Ovary (tissue), 3 donors: ENCODE results near the gene NEUROD4.
"Not testable (repeated sequence)": the region's sequence is repeated elsewhere in the genome, so short reads cannot be mapped to it uniquely, and the experiment has no call there.

ENCODE experiments used
- CTCF ChIP-seq, 3 donors: fragments of 450-650 bp in 2 of 3; fragments of 200-600 bp in 1 of 3; IDR thresholded peaks; one replicate each; pipeline versions ENCODE4 v1.5.1 to v1.8.0; 2016 to 2022; ENCODE audit warnings: antibody characterized with exemption in 3 of 3, mild to moderate bottlenecking in 1 of 3
- EP300 ChIP-seq: sonication (generic); formaldehyde crosslinking; IDR thresholded peaks from one replicate; pipeline ENCODE4 v1.6.1; 2017; ENCODE audit warnings: antibody characterized with exemption
- POLR2A ChIP-seq: fragments of 450-650 bp; IDR thresholded peaks from one replicate; pipeline ENCODE4 v1.6.1; 2017; ENCODE audit warnings: antibody characterized with exemption, mild to moderate bottlenecking, moderate library complexity
- donor health status: DM: no; HTN: no; CAD: no.

GRCh38 chr12:54986773-54987172 lies 33.0 kb upstream of the NEUROD4 start:
- not testable (repeated sequence) for TF ChIP-seq CTCF (IDR thresholded peaks at IDR 0.05); EP300; POLR2A
